LNCaP clone FGC (cell line): Measurements from ENCODE around the gene ITGB5.

Source experiments
- DNase-seq: peaks from one replicate; pipeline ENCODE4 v3.0.0-alpha.2; 2011; ENCODE audit warnings: low read depth
- H3K4me3 ChIP-seq: 2 replicates; pipeline ENCODE4 v1.5.1; 2011; ENCODE audit warnings: mild to moderate bottlenecking, low read depth, low read length, control low read depth
- CTCF ChIP-seq: IDR thresholded peaks from 2 replicates; pipeline ENCODE4 v1.5.1; 2012; ENCODE audit warnings: mild to moderate bottlenecking; ENCODE audit not compliant: control insufficient read depth, insufficient read depth; ENCODE audit errors: extremely low read depth

Gene ITGB5

GRCh38 chr3:124814620-124815421 is 72.3 kb downstream of the ITGB5 start:
- TF ChIP-seq CTCF: no peak
- peak; percentile 90 for DNase-seq
- no peak overlapping the region for H3K4me3 ChIP-seq

GRCh38 chr3:124813541-124813940 is 73.6 kb downstream of the ITGB5 start:
- no peak for TF ChIP-seq CTCF
- H3K4me3 ChIP-seq: no peak overlapping the region

GRCh38 chr3:124812291-124813265 is 74.6 kb downstream of the ITGB5 start:
- no peak overlapping the region for H3K4me3 ChIP-seq
- no peak for DNase-seq

More at GRCh38 chr3:124813541-124813940, 73.6 kb downstream of the ITGB5 start:
- no peak for DNase-seq

GRCh38 chr3:124811436-124811835 is 75.7 kb downstream of the ITGB5 start:
- no peak for DNase-seq
- TF ChIP-seq CTCF: no peak
- no peak overlapping the region for H3K4me3 ChIP-seq

More at GRCh38 chr3:124812291-124813265, 74.6 kb downstream of the ITGB5 start:
- TF ChIP-seq CTCF: no peak

- TF ChIP-seq CTCF: no peak
- DNase-seq: no peak
- H3K4me3 ChIP-seq: no peak overlapping the region
These were observed 76.2 kb downstream of the ITGB5 start for GRCh38 chr3:124810970-124811369.

- TF ChIP-seq CTCF: no peak
- DNase-seq: no peak
- H3K4me3 ChIP-seq: no peak overlapping the region
These were observed 78.1 kb downstream of the ITGB5 start for GRCh38 chr3:124809039-124809438.
